Fibroblast of villous mesenchyme (primary cell): ENCODE results near the gene NKAIN2. TPM values are rescaled to one million over a fixed set of nuclear protein-coding genes. Genes with fewer than 3 reads are reported as not detected.

Source experiments
- DNase-seq: peaks from one replicate; pipeline ENCODE4 v3.0.0-alpha.2; 2010; ENCODE audit warnings: low read depth
- H3K4me3 ChIP-seq: 2 replicates; pipeline ENCODE4 v1.5.1; 2011; ENCODE audit warnings: low read depth, mild to moderate bottlenecking, low read length
- total RNA-seq: library from RNA; depleted of rRNA; stranded (reverse); fragments of >200 nt; gene quantifications from 2 replicates; pipeline ENCODE4 v1.2.3, GENCODE V29; 2012
- TF ChIP-seq, protein P1 (sequence below): IDR thresholded peaks from 2 replicates; pipeline ENCODE4 v1.5.1; 2012; ENCODE audit warnings: low read depth, mild to moderate bottlenecking, low read length; ENCODE audit not compliant: insufficient read depth

Gene NKAIN2
- total RNA-seq, 1 donor = not detected

DNA sequence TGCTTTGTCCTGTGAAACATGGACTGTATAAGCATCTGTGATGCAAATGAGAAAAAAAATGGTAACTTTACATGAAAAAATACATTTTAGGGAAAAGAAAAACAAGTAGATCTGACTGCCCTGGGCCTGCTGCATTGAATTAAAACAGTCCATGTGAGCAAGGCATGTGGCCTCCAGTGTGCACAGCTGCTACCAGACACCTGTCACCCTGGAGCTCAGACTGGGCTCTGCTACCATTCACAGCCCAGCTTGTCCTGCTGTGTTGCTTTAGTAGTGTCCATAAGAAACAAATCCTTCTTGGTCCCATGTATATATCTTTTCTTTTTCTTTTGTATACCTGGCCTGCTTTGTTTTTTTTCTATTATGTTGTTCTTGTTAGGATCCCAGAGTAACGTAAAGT, 315.9 kb downstream of the NKAIN2 start:
- TF ChIP-seq, protein P1, sequence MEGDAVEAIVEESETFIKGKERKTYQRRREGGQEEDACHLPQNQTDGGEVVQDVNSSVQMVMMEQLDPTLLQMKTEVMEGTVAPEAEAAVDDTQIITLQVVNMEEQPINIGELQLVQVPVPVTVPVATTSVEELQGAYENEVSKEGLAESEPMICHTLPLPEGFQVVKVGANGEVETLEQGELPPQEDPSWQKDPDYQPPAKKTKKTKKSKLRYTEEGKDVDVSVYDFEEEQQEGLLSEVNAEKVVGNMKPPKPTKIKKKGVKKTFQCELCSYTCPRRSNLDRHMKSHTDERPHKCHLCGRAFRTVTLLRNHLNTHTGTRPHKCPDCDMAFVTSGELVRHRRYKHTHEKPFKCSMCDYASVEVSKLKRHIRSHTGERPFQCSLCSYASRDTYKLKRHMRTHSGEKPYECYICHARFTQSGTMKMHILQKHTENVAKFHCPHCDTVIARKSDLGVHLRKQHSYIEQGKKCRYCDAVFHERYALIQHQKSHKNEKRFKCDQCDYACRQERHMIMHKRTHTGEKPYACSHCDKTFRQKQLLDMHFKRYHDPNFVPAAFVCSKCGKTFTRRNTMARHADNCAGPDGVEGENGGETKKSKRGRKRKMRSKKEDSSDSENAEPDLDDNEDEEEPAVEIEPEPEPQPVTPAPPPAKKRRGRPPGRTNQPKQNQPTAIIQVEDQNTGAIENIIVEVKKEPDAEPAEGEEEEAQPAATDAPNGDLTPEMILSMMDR = no peak
- no peak for DNase-seq

DNA sequence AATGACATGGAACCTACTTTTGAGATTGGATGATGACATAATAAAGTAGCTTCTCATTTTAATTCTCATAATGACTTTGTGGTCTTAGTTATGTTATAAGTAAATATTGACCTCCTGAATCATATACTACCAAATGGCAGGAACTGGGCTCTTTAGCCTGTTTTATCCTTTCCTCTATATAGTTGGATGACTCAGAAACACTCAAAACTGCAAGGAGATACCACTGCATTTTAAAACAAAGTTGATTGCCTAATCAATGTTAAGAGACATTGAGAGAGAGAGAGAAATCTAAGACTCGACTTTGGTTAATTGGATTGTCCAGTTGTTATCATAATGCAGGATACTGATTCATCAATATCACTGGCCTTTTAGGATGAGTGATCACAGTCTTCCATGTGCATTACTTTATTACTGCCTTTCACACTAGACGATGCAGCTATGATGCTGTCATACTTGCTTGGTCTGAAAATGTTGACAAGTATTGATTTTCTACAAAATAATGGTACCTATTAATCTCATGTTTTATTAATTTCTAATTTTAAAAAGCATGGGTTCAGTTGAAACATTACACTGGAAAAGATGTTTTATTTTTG, 320.0 kb downstream of the NKAIN2 start:
- no peak overlapping the region for H3K4me3 ChIP-seq
- TF ChIP-seq, protein P1 = no peak
- no peak for DNase-seq

More for the DNA sequence above, 315.9 kb downstream of the NKAIN2 start:
- no peak overlapping the region for H3K4me3 ChIP-seq

DNA sequence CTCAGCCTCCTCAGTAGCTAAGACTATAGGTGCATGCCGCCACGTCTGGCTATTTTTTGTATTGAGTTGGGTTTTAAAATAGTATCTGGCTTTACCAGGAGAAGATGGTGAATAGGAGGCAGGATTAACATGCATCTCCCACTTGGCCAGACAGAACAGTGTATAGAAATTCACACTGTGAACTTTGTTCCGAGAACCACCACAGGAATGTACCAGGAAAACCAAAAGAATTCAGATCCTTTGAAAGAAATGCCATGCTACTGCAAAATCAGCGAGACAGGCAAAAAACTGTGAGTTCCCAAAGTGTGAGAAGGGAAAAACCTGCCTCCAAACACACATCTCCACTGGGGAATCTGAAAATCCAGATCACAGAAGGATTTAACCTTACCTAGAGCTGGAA, 327.6 kb downstream of the NKAIN2 start:
- peak; percentile 42 for DNase-seq
- TF ChIP-seq, protein P1 = no peak
- H3K4me3 ChIP-seq = no peak overlapping the region

DNA sequence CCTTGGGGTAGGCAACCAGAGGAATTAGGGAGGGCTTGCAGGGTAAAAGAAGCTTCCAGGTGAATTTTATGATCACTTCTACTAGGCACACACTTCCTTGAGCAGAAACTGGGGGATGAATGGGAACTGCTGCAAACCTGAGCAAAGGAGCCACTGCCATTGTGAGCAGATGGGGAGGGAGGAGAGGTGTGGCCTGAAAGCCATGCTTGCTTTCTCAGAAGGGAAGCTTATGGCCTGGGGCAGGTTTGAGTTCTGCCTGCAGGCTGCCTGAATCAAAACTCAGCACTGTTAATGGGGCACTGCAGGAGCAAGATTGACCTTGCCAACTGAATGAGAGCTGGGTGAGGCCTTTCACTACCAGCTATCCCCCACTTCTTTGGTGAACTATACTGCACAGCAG, 328.1 kb downstream of the NKAIN2 start:
- no peak overlapping the region for H3K4me3 ChIP-seq
- no peak for DNase-seq
- TF ChIP-seq, protein P1 = no peak

DNA sequence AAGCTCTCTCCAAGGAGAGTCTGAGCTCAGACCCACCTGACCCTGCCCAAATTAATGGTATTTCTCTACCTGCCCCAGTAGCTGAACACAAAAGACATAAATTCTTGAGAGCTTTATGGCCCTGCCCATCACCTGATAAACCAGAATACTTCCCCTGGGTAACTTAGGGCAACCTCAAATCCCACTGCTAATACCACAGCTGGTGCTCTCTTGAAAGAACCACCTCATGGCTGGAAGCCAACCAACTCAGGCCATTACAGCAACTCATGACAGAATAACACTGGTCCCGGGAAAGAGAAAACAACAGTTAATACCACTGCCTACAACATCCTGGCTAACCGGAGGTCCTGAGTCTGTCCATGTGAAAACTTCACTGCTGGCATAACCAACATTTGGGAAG, 328.6 kb downstream of the NKAIN2 start:
- TF ChIP-seq, protein P1 = no peak
- DNase-seq = peak; percentile 20
- H3K4me3 ChIP-seq = no peak overlapping the region

DNA sequence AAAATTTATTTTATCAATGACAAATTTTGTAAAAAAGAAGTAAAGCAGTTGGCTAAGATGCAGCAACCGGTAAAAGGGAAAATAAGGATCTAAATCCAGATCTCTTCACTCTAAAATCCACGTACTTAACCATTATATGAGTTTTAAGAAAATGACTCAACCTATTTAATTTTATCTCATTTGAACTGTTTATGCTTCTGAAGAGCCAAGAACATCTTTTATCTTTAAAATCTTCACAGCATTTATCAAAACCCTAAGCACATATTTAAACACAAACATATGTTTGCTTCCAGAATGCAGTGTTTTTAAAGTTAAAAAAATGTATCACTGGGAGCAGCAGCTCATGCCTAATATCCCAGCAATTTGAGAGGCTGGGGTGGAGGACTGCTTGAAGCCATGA, 339.2 kb downstream of the NKAIN2 start:
- no peak overlapping the region for H3K4me3 ChIP-seq
- peak; percentile 23 for DNase-seq
- TF ChIP-seq, protein P1 = no peak

DNA sequence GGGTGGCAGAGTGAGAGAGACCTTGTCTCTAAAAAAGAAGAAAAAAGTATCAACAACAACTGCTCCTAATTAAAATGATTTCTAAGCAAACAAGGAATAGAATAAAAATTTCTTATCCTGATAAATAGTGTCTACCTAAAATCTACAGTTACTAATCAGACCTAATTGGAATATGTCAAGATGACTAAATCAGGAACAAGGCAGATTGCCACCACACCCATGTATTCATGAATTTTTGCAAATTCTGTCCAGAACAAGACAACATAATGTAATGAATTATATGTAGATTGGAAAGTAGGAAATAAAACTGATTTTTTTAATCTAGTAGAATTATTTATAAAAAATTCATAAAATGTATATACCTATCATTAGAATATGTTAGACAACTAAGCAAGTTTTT, 339.8 kb downstream of the NKAIN2 start:
- TF ChIP-seq, protein P1 = no peak
- no peak for DNase-seq
- no peak overlapping the region for H3K4me3 ChIP-seq
